Measurements from ENCODE around the gene CCL2. TPM values are rescaled to one million over a fixed set of nuclear protein-coding genes. Genes with fewer than 3 reads are reported as not detected.

The CCL2 gene
- total and polyA plus RNA-seq, 2 experiments from 2014 or later = 1.5 to 18.5 TPM

- TF ChIP-seq, protein P1, sequence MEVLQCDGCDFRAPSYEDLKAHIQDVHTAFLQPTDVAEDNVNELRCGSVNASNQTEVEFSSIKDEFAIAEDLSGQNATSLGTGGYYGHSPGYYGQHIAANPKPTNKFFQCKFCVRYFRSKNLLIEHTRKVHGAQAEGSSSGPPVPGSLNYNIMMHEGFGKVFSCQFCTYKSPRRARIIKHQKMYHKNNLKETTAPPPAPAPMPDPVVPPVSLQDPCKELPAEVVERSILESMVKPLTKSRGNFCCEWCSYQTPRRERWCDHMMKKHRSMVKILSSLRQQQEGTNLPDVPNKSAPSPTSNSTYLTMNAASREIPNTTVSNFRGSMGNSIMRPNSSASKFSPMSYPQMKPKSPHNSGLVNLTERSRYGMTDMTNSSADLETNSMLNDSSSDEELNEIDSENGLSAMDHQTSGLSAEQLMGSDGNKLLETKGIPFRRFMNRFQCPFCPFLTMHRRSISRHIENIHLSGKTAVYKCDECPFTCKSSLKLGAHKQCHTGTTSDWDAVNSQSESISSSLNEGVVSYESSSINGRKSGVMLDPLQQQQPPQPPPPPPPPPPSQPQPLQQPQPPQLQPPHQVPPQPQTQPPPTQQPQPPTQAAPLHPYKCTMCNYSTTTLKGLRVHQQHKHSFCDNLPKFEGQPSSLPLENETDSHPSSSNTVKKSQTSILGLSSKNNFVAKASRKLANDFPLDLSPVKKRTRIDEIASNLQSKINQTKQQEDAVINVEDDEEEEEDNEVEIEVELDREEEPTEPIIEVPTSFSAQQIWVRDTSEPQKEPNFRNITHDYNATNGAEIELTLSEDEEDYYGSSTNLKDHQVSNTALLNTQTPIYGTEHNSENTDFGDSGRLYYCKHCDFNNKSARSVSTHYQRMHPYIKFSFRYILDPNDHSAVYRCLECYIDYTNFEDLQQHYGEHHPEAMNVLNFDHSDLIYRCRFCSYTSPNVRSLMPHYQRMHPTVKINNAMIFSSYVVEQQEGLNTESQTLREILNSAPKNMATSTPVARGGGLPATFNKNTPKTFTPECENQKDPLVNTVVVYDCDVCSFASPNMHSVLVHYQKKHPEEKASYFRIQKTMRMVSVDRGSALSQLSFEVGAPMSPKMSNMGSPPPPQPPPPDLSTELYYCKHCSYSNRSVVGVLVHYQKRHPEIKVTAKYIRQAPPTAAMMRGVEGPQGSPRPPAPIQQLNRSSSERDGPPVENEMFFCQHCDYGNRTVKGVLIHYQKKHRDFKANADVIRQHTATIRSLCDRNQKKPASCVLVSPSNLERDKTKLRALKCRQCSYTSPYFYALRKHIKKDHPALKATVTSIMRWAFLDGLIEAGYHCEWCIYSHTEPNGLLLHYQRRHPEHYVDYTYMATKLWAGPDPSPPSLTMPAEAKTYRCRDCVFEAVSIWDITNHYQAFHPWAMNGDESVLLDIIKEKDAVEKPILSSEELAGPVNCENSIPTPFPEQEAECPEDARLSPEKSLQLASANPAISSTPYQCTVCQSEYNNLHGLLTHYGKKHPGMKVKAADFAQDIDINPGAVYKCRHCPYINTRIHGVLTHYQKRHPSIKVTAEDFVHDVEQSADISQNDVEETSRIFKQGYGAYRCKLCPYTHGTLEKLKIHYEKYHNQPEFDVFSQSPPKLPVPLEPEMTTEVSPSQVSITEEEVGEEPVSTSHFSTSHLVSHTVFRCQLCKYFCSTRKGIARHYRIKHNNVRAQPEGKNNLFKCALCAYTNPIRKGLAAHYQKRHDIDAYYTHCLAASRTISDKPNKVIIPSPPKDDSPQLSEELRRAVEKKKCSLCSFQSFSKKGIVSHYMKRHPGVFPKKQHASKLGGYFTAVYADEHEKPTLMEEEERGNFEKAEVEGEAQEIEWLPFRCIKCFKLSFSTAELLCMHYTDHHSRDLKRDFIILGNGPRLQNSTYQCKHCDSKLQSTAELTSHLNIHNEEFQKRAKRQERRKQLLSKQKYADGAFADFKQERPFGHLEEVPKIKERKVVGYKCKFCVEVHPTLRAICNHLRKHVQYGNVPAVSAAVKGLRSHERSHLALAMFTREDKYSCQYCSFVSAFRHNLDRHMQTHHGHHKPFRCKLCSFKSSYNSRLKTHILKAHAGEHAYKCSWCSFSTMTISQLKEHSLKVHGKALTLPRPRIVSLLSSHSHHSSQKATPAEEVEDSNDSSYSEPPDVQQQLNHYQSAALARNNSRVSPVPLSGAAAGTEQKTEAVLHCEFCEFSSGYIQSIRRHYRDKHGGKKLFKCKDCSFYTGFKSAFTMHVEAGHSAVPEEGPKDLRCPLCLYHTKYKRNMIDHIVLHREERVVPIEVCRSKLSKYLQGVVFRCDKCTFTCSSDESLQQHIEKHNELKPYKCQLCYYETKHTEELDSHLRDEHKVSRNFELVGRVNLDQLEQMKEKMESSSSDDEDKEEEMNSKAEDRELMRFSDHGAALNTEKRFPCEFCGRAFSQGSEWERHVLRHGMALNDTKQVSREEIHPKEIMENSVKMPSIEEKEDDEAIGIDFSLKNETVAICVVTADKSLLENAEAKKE (CRISPR knock-in tag; IDR thresholded peaks at IDR 0.05) = no peak
- TF ChIP-seq, protein P2, sequence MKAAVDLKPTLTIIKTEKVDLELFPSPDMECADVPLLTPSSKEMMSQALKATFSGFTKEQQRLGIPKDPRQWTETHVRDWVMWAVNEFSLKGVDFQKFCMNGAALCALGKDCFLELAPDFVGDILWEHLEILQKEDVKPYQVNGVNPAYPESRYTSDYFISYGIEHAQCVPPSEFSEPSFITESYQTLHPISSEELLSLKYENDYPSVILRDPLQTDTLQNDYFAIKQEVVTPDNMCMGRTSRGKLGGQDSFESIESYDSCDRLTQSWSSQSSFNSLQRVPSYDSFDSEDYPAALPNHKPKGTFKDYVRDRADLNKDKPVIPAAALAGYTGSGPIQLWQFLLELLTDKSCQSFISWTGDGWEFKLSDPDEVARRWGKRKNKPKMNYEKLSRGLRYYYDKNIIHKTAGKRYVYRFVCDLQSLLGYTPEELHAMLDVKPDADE (IDR thresholded peaks at IDR 0.05) = no peak
- no peak for TF ChIP-seq EZH2phosphoT487 (IDR thresholded peaks at IDR 0.05; ENCODE audit: unreplicated experiment)
- TF ChIP-seq ZNF331 (CRISPR knock-in tag; IDR thresholded peaks at IDR 0.05; ENCODE audit: low read depth) = no peak
- no peak for TF ChIP-seq CREB1 (CRISPR knock-in tag; IDR thresholded peaks at IDR 0.05; ENCODE audit: low read depth)
- no peak for TF ChIP-seq STAT1 (IDR thresholded peaks at IDR 0.05; ENCODE audit: unreplicated experiment)
Observed at GRCh38 chr17:34290586-34290985, 35.5 kb downstream of the CCL2 start (continued).

- DNase-seq (ENCODE audit: low spot score) (no peak), ATAC-seq (no peak)
- no peak overlapping the region for H2AFZ ChIP-seq
- no peak overlapping the region for H3K27ac ChIP-seq (ENCODE audit: low read depth)
- H3K9me2 ChIP-seq (ENCODE audit: insufficient read depth) = peaks cover 12% of the 10 kb centered on the region; the same call in 1 of the 2 replicates
- no peaks in the 10 kb centered on the region for H3F3A ChIP-seq (replicated peaks; ENCODE audit: low read depth)
- H4K20me1 ChIP-seq (replicated peaks; ENCODE audit: insufficient read depth) = no peaks in the 10 kb centered on the region
- Mint-ChIP-seq H3K27ac (no peak overlapping the region), H3K36me3 (ENCODE audit: low read depth) (no peaks in the 10 kb centered on the region), H3K9me3 (no peaks in the 10 kb centered on the region; the same call in 2 of the 3 replicates), H3K4me3 (no peak overlapping the region), H3K4me1 (no peaks in the 10 kb centered on the region), H3K27me3 (ENCODE audit: insufficient read depth, low read depth, poor library complexity) (peaks cover 4% of the 10 kb centered on the region)
- H3K36me3 ChIP-seq (ENCODE audit: insufficient read depth) = no peaks in the 10 kb centered on the region
- H3K4me1 ChIP-seq (ENCODE audit: insufficient read depth) = no peaks in the 10 kb centered on the region
- H3K4me3 ChIP-seq = no peak overlapping the region
- no peak overlapping the region for H3K4me2 ChIP-seq
- H3K79me2 ChIP-seq (replicated peaks; ENCODE audit: insufficient read depth) = no peaks in the 10 kb centered on the region
- H3K27me3 ChIP-seq (ENCODE audit: insufficient read depth) = no peaks in the 10 kb centered on the region
- TF ChIP-seq EZH2phosphoT487 (IDR thresholded peaks at IDR 0.05; ENCODE audit: unreplicated experiment) = no peak
- no peak for TF ChIP-seq CTCF (conservative IDR thresholded peaks at IDR 0.05; ENCODE audit: low read depth in 2 of 2)
- no peak for TF ChIP-seq NANOG (IDR thresholded peaks at IDR 0.05; ENCODE audit: borderline replicate concordance)
- TF ChIP-seq, protein P2 (IDR thresholded peaks at IDR 0.05) = no peak
- TF ChIP-seq JUNB (IDR thresholded peaks at IDR 0.05; ENCODE audit: unreplicated experiment) = no peak
- no peak for TF ChIP-seq CREB1 (CRISPR knock-in tag; IDR thresholded peaks at IDR 0.05; ENCODE audit: low read depth)
- no peak for TF ChIP-seq POLR2AphosphoS5 (IDR thresholded peaks at IDR 0.05; ENCODE audit: low read depth)
- TF ChIP-seq ZNF331 (CRISPR knock-in tag; IDR thresholded peaks at IDR 0.05; ENCODE audit: low read depth) = no peak
- TF ChIP-seq STAT1 (IDR thresholded peaks at IDR 0.05; ENCODE audit: unreplicated experiment) = no peak
Observed at GRCh38 chr17:34291721-34292348, 36.8 kb downstream of the CCL2 start.

Measured in GM23338 (cell line).